HG02571 (cell line): ENCODE data around the gene APEX2.
"Not testable (repeated sequence)": the region's sequence is repeated elsewhere in the genome, so short reads cannot be mapped to it uniquely, and the experiment has no call there.

Experiments used
- ATAC-seq: cut with Tn5 transposase; IDR thresholded peaks from one replicate; pipeline ENCODE4 v1.9.1; 2021; ENCODE audit warnings: mild to moderate bottlenecking, moderate library complexity; ENCODE audit not compliant: unreplicated experiment

APEX2 gene, protein sequence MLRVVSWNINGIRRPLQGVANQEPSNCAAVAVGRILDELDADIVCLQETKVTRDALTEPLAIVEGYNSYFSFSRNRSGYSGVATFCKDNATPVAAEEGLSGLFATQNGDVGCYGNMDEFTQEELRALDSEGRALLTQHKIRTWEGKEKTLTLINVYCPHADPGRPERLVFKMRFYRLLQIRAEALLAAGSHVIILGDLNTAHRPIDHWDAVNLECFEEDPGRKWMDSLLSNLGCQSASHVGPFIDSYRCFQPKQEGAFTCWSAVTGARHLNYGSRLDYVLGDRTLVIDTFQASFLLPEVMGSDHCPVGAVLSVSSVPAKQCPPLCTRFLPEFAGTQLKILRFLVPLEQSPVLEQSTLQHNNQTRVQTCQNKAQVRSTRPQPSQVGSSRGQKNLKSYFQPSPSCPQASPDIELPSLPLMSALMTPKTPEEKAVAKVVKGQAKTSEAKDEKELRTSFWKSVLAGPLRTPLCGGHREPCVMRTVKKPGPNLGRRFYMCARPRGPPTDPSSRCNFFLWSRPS

DNA sequence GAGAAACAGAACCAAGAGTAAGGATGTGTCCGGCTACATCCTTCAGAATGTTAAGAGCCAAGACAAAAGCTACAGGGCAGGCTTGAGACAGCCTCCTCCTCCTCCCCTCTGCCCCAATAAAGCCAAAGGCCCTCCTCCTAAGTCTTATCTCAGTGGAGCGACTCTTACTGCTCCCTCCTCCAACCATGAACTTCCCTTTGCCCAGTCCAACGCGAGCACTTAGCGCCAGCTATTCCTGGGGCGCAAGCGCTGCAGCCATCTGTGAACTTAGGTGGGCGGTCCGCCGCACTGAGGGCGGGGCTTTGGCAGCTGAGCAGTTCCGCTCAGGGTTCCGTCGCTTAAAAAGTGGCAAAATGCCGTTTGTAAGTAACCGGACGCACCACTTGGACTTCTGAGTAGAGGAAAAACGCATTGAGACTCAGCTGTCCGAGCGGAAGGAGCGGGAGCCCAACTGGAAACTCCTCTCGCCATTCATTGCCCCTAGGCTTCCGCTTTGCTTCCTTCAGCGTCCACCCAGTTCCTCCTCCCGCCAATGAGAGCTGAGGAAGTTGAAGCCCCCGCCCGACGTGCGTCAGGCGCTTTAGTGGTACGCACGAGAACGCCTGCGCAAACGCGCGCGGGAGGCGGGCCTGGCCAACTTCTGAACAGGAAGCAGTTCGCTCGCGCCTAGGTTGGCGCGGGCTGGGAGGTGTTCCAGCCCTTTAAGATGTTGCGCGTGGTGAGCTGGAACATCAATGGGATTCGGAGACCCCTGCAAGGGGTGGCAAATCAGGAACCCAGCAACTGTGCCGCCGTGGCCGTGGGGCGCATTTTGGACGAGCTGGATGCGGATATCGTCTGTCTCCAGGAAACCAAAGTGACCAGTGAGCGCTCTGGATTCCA, at the start of gene APEX2:
APEX2 (plus strand) TSS at position 647 of the 882 bp plus-strand sequence; CDS start at position 707, 60 bp downstream.
- peak; percentile 93 for ATAC-seq

DNA sequence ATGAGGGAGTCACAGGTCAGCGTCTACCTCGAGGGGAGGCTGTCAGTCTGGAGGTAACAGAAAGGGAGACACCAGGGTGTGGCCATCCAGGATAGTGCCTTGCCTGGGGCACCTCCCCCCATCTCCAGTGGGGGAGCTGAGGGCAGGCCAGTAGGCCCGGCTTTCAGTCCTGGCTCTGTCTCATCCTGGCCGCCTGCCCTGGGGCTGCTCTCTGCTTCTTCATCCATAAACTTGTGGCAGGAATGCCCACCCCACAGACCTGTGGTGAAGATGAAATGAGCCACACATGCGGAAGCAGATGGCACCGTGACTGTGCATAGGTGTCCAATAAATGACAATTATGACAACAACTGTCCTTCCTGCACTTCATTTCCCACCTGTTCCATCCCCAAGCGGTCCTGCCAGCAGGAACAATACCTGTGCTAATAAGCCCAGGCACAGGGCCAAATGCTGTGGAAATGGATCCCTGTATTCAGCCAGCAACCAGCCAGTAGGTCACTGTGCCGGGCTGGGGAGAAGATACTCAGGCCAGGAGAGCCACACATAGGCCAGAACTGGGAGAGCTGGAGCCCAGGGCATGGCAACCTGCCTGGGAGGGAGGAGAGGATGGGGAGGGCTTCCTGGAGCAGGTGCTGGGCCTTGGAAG, 49.3 kb upstream of the APEX2 start:
- ATAC-seq = no peak

DNA sequence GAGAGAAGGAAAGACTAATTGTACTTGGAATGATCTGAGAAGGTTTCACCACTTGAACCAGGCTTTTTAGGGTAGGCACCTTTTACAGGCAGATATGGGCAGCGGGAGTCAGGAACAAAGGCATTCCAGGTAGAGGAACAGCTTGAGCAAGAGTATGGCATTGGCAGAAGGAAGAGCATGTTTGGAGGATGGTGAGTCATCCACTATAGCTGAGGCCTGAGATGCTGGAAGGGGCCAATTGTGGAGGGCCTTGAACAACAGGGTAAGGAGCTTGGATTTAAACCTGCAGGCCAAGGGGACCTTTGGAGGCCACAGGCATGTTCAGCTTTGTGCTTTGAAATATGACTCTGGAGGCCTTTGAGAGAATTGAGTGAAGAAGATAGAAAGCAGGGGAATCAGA, 38.4 kb upstream of the APEX2 start:
- ATAC-seq = no peak

DNA sequence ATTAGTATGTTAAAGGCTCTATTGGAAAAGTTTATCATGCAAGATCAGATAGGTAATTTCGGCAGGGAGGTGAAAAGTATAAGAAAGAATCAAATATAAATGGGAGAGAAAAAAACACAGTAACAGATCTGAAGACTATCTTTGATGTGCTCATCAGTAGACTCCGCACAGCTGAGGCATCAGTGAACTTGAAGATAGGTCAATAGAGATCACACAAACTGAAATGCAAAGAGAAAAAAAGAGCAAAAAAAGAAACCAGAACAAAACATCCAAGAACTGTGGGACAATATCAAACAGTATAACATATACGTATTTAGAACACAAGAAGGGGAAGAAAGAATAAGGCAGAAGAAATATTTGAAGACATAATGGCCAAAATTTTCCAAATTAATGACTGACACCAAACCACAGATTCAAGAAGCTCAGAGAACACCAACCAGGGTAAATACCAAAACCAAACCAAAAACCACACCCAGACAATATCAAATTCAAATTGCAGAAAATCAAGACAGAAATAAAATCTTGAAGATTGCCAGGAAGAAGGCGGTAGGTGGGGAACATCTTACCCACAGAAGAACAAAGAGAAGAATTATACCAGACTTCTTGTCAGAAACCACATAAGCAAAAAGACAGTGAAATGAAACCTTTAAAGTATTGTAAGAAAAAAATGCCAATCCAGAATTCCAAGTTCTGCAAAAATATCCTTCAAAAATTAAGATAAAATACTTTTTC, 35.2 kb upstream of the APEX2 start:
- ATAC-seq = no peak

DNA sequence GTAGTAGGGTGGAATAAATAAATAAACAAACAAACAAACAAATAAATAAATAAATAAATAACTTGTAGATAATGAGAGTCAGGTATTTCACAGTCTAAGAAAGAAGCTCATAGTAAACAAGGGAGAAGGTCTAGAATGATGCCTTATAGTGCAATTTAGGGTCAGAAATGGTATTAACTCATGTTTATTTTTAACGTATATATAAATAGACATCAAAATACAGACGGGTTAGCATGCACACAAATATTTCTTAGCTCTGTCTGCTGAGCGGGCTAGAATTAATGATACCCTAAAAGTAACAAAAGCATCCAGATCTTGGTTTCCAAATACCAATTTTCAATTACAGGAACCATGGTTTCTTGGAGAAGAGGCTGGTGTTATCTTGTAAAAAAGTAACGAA, 22.8 kb upstream of the APEX2 start:
- ATAC-seq = no peak

DNA sequence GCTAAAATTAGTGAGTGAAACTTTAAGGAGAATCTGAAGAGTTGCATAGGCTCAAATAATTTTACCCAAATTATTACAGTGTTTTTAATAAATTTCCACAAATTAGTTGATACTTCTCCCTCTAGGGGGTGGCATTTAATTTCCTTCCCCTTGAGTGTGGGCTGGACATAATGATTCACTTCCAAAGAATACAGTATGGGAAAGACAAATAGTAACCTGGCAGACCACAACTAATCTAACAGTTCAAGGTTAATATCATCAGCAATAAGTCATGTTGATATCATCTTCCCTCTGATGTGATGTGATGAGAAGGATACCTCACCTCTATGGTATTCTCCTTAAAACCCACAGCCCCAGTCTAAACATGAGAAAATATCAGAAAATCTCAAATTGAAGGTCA, 21.7 kb upstream of the APEX2 start:
- ATAC-seq = no peak

DNA sequence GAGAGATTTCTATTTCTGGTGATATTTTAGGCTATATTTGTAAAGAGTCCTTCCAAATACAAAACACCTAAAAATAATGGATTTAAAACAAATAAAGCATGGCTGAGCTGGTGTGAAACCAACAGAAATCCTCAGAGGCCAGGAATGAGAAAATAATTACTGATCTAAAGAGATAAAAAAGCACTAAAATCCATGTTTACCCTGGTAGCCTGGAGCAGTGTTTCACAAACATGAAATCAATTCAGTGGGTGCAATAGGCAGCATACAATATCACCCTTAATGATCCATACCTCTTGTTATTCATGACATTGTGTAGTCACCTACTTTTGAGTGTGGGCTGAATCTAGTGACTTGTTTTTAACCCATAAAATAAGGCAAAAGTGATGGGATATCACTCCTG, 20.7 kb upstream of the APEX2 start:
- ATAC-seq = no peak

DNA sequence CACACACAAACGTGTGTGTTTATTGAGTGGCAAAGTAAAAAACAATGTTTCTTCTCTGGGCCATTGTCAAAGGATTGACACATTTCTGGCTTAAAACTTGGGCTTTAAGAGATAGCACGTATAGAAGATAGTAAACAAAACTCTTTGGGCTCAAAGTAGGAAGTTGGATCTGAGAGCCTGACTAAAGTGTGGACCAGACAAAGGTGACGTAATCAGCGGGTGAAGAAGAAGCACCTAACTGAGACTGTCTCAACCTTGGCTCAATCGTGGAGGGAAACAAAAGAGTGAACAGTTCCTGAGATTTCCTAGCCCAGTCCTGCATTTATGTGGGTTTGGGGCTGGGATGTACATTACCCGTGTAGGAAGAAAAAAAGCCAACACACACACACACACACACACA, 19.8 kb upstream of the APEX2 start:
- no peak for ATAC-seq

DNA sequence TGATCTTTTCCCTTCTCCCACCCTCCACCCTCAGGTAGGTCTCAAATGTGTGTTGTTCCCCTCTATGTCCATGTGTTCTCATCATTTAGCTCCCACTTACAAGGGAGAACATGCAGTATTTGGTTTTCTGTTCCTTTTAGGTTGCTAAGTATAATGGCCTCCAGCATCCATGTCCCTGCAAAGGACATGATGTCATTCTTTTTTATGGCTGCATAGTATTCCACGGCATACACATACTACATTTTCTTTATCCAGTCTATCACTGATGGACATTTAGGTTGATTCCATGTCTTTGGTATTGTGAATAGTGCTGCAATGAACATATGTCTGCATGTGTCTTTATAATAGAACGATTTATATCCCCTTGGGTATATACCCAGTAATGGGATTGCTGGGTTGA, 16.9 kb upstream of the APEX2 start:
- ATAC-seq = not testable (repeated sequence)

DNA sequence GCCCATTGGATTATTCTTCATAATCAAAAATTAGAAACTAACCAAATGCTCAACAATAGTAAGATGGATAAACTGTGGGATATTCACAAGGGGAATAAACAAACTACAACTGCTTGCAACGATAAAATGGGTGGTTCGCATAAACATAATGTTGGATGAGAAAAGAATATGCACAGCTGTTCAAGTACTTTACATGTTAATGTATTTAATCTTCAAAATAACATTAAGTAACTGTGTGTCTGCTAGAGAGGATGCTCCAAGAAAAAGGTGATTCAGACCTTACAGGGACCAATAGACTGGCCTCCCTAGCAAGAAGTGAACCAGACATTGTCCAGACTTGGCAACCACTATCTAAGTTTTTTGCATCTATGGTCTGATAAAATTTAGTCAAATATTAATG, 8.5 kb upstream of the APEX2 start:
- no peak for ATAC-seq

DNA sequence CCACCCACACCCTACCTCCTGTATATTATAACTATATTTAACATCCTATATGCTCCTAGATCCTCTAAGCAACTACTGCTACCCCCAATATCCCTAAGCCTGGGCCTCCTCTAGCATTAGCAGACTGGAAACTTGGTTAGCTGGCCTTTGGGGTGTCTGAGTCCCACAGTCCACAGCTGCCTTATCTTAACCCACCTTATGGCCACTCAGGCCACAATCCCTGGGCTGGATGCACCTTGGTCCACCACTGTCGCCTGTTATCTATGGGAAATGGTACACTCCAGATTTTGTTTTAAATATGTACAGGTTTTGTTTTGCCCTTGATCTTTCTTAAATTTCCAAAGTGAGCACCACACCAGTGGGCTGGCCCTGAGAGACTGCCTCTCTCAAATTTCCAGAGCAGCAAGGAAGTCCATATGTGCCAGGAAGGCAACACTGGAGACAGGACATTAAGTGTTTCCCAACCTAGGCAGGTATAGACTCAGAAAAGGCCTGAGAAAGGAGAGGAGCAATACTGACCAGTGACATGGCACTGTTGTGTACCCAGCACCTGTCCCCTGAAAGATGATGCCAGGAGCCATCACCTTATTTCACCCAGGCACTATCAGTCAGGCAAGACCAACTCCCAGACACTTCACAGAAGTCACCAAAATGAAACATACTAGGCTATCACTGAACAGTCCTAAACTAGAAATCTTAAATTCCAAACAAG, 7.1 kb upstream of the APEX2 start:
- ATAC-seq = no peak

DNA sequence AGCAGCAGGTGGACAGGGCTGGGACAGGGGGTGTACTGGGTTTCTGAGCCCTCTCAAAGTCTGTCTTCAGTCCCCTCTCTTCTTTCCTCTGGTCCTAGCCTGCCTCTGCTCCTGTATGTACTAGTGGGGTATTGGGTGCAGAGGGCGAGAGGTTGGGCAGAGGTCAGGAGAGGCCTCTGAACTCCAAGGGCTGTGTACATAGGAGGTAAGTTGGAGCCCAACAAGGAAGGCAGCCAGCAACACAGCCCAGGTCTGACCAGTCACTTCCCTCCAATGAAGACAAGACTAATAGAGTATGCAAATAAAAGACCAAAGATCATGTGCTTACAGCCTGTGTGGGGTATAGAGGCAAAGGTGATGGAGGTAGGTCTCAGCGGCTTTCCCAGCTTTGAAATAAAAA, 6.1 kb upstream of the APEX2 start, which contains the start of gene PFKFB1:
PFKFB1 (minus strand) TSS at position 90 of the 400 bp plus-strand sequence. CDS start 181 bp downstream, outside the sequence.
- no peak for ATAC-seq

DNA sequence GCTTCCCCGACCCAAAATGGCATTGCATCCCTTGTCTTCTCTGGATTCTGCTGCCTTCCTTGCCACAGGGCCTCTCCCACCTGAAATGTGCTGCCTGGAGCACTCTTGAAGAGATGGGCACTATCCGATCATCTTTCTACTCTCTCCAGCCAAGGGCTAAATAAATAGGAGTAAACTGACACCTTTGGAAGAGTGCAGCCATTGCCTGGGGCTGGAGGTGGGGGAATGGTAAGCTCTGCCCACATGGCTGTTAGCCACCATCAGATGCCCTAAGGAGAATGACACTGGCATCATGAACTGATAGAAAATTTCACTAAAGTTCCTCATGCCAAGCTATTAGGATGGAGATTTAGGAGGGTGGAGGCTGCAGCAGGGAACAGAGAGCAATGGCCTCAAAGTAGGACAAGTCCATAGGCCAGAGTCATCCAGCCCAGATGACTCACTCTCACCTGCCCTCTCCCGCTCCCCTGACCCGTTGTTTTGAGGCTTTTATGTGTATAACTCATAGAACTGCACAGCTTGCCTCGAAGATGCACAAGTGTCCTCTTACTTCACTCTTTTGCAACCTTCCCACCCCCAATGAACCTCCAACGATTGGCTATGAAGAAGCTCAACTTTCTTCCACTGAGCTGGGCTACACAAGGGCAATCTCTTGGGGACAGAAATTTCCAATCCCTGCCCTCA, 5.4 kb upstream of the APEX2 start:
- ATAC-seq = no peak

DNA sequence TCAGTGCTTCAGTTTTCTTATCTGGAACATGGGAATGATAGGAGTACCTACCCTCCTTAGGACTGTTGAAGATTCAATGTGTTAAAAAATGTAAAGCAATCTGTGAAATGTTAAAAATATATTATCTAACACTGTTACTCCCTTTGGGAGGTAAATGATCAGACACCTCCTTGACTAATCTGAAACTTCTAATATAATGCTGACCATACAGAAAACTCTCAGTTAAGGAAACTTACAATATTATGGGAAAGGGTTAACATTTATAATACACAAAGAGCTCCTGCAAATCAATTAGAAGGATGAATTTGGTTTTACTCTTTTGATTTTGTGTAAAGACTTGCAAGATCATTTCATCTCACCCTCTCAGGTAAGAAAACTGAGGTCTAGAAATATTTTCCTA, 4.5 kb upstream of the APEX2 start:
- ATAC-seq = no peak

DNA sequence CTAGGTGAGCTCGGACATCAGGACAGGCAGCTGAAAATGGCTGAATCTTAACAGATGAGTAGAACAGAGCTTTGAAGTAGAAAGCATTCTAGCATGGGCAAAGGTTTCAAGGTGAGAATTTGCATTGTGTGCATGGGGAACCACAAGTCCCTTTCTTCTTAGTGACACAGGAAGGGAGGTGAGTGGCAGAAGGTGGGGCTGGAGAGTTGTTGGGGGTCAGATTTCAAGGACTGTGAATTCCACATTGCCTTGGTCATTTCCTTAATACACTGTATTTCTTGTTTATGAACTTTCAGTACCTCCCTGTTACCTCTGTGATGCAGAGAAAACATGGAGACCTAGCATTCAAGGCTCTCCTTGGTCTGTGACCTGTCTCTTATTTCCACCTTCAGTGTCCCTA, 4.1 kb downstream of the APEX2 start:
- no peak for ATAC-seq

DNA sequence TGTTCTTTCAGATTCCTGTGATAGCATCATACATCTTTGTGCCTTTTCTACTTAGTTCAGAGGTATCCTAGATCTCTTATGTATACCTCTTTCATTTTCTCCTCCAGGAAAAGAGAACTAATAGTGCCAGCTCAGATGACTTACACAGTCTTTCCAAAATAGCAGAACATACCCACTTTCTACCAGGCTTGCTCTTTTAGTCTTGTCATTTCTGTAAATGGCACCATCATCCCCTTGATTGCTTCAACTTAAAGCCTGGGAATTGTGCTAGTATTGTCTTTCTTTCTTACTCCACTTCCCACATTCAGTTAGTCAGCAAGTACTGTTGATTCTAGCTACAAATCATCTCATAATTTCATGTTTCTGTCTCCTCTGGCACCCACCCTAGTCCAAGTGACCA, 5.1 kb downstream of the APEX2 start:
- ATAC-seq = no peak

DNA sequence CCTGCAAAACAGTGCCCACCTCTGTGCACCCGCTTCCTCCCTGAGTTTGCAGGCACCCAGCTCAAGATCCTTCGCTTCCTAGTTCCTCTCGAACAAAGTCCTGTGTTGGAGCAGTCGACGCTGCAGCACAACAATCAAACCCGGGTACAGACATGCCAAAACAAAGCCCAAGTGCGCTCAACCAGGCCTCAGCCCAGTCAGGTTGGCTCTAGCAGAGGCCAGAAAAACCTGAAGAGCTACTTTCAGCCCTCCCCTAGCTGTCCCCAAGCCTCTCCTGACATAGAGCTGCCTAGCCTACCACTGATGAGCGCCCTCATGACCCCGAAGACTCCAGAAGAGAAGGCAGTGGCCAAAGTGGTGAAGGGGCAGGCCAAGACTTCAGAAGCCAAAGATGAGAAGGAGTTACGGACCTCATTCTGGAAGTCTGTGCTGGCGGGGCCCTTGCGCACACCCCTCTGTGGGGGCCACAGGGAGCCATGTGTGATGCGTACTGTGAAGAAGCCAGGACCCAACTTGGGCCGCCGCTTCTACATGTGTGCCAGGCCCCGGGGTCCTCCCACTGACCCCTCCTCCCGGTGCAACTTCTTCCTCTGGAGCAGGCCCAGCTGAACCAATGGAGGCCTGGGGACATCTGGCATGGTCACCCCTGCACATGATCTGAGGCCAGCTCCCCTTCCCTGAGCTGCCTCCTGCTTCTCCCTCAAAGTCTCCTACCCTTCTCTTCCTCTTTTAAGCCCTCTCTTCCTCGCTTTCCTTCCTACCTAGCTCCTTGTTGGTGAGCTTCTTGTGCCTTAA, 6.9 kb downstream of the APEX2 start:
- no peak for ATAC-seq

DNA sequence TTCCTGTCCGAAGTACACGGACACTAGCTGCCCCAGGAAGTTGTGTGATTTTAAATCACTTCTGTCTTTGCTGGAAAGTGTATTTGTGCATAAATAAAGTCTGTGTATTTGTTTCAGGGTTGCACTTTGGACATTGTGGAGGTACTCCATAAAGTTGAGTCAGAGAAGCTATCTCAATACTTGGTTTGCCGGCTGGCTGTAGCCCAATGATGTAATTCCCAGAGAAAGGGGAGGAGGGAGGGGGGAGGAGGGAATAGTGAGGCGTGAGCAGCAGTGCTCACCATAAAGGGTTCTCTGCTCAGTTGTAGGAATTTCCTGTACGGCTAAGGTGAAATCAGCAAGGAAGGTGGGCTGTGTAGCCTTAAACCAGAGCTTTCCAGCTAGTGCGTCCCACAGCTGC, 7.5 kb downstream of the APEX2 start:
- no peak for ATAC-seq
